SW 1271 (cell line): ENCODE measurements around the gene BIN1.

Experiments
- DNase-seq, 2 experiments: peaks; one replicate each; lab custom pipeline; 2025; lab: John Stamatoyannopoulos, UW

The BIN1 gene

GRCh38 chr2:127024769-127025358, 82.1 kb downstream of the BIN1 start:
- peak in 1 of 2 experiments; percentile 7 for DNase-seq

DNA sequence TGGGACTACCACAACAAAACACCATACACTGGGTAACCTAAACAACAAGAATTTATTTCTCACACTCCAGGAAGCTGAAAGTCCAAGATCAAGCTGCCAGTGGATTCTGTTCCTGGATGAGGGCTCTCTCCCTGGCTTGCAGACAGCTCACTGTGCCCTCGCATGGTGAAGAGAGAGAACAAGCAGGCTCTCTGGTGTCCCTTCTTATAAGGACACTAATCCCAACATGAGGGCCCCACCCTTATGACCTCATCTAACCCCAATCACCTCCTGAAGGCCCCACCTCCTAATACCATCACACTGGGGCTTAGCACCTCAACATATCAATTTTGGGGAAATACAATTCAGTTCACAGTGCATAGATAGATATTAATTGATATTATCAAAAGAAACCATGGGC, 83.5 kb downstream of the BIN1 start:
- DNase-seq: no peak

DNA sequence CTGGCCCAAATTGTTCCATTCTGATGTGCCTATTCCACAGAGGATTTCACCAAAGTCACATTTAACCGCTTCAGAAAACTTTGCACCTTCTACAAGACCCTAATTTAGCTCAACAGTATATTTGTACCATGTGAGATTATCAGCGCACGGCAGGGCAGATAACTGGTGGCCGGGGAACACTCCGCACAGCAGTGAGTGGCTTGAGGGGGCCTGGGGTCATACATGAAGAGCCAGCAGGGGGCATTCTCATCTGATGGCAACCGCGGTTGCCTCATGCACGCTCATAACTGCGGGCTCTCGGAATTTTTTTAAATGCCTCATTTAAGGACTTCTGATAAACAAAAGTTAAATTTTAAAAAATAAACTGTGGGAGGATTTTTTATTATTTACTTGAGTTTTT, 84.1 kb downstream of the BIN1 start:
- DNase-seq: no peak

DNA sequence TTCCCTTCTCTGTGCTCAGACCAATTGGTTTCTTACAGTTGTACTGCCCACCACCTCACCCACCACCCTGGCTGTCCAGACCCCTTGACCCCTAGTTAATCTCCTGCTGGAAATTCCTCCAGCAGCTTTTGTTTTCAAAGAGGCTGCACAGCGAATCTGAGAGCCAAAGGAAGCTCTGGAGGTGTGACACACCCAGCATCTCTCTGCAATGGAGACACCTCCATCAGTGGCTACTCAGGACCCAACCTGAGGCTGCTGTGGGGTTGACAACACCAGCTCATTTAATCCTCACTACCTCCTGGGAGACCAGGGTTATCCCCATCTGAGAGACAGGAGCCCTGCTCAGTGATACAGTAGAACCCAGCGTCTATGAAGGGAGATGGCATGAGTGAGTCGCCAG, 86.4 kb downstream of the BIN1 start:
- no peak for DNase-seq

DNA sequence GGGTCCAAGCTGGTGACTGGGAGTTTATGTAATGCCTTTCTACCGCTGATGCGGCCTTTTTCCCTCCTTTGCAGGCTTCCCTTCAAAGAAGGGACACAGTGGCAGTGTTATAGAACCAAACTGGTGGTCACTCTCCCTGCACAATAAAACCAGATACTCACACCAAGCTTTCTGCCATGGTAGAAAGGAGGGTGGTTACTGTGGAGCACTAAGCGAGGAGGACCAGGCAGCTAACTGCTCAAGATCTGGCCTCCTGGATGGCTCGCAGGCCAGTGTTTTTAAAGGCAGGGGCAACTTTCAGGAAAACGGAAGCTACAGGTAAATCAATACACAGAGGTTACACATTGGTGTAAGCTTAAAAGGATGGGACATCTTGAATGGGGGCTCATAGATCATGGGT, 89.4 kb downstream of the BIN1 start:
- no peak for DNase-seq

DNA sequence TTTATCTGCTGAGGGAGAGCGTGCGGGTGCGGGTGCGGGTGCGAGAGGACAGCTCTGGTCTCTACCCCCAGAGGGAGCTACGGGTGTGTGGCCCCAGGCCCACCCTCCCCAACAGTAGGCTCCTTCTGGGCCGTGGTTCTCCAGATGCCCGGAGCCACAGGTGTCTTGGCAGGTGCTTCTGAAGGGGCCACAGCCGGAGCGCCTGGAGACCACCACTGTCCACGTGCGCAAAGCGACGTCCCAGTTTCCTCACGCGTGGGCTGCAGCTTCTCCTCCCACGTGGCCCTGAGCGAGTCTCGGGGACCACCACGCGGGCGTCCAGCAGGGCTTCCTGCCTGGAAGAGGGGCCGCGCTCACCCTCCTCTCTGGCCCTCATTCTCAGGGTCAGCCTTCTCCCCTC, 90.6 kb downstream of the BIN1 start:
- no peak for DNase-seq

DNA sequence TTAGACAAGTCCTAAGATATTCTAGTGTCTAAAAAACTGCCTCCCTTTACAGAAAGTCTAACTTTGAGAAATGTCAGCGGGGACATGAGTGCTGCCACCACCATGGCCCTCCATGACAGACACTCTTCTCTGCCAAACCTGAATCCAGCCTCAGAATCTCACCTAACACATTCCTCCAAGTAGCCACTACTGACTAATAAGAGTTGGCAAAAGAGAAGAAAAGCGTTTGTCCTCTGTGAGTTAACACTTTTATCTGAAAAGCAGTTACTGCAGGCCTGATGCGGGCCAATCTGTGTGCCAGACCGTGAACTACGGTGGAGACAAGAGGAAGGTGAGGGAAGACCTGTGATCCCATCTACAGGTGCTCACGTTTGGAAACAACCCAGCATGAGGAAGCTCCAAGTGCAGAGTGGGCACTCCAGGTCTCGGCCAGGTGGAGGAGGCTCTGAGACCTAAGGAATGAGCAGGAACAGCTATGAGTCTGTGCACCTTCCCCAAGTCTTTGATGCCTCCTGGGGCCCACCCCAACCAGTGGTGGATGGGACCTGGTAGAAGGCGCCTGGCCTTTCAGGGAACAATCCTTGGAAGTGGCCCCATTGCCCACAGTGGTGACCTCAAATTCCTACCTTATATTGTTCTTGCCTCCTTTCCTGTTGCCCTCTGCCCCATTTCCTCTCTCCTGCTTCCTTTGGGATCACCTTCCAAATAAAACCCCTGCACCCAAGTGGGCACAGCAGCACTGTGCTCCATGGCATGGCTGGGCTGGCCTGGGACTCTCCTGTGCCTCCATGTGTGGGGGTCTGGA, 91.6 kb downstream of the BIN1 start:
- no peak for DNase-seq

DNA sequence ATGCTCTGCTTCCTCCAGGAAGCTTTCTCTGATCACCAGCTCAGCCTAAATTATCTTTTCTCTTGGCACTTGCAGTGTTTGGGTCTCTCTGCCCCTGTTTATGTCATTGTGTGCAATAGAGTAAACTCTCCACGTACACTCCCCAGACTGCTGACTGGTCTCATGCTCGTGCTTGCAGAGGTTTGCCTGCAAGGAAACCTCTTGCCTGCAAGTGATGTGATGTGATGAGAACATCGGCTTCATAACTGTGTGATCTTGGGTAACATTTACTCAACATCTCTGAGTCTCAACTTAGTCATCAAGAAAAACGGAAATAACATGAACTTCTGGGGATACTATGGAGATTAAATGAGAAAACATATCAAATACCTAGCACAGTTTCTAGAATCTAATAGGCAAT, 92.3 kb downstream of the BIN1 start:
- peak; percentile 10 to 37 for DNase-seq

DNA sequence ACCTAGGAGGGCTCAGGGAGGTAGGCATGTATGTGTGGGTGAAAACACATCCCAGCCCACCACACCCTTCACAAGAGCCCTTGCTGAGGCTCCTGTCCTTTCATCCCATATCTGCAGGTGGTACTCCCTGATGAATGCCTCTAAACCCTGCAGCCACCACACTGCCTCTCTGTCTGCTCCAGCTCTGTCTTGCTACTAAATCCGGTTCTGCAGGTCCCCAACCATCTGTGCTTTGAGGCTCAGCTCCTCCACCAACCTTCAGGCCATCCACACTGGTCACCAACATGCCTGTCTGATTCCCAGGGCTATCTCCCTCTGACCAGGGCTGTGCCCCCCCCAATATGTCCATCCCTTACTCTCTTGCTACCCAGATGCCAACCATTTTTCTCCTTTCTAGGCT, 92.7 kb downstream of the BIN1 start:
- no peak for DNase-seq

GRCh38 chr2:127012868-127013267, 94.1 kb downstream of the BIN1 start:
- no peak for DNase-seq

GRCh38 chr2:127012215-127012614, 94.7 kb downstream of the BIN1 start:
- no peak for DNase-seq

DNA sequence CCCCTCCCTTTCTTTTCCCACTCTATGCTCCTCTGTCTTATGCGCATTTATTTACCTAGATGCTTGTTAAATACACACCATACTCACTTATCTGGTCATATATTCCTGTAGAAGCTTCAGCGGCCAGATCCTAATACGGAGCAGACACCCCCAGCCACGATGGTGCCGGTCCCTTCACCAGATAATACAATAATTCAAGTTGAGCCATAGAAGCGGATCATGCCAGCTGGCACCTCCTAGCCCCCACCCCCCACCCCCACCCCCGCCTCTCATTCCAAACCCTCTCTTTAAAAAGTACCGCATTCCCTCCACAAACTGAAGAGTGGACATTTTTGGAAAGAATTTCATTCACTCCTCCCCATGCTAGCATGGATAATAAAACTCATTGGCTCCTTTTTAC, 95.2 kb downstream of the BIN1 start:
- DNase-seq: no peak

GRCh38 chr2:127011231-127011661, 95.7 kb downstream of the BIN1 start:
- no peak for DNase-seq

GRCh38 chr2:127008265-127009015, 98.5 kb downstream of the BIN1 start:
- no peak for DNase-seq

- DNase-seq: peak in 1 of 2 experiments; percentile 28
Measured at GRCh38 chr2:127007652-127008051, 99.3 kb downstream of the BIN1 start.

- DNase-seq: no peak
Measured at GRCh38 chr2:127006962-127007361, 100.0 kb downstream of the BIN1 start.

DNA sequence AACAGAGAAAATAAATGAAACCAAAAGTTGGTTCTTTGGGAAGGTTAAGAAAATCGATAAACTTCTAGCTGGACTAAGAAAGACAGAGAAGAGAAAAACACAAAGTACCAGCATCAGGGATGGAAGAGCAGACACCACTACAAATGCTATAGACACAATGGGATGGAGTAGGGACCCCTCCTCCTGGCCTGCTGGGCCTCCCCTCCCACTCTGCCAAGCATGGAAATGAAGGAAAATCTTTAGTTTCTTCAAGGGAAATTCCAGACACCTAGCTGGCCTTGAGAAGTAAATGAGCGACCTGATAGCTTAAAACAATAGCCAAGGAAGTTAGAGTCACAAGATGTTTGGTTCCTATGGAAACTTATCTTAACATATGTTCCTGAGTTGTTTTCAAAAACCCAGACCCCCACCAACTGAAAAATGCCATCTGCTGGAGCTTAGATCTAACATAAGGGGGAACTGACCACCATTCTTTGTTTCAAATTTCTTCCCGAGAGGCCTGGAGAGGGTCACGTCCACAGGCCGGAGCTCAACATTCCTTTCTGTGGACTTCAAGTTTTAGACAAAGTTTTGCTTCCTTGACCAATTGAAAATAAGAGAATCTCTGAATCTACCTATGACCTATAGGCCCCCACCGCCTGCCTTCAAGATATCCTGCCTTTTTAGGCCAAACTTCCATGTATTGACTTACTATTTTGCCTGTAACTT, 101.9 kb downstream of the BIN1 start:
- no peak for DNase-seq

DNA sequence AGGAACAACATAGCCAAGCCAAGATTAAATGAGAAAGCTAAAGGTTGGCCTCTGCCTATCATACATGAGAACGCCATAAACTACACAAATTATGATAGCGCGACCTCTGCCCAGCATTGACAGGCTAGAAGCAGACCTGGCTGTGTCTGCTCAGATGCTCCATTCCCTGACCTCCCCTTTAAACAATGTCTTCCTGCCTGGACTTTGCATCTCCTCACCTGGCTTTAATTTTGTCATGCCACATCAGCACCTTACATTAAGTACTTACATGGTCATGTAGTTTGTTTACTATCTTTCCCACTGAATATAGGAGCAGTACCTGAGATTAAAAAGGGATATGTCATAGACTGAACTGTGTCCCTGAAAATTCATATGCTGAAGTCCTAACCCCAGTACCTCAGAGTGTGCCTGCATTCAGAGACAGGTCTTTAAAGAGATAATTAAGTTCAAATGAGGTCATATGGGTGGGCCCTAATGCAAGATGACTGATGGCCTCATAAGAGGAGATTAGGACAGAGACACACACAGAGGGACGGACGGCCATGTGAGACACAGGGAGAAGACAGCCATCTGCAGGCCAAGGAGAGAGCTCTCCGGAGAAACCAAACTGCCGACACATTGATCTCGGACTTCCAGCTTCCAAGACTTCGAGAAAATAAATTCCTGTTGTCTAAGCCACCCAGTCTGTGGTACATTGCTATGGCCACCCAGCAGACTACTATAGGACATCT, 103.7 kb downstream of the BIN1 start:
- DNase-seq: no peak

DNA sequence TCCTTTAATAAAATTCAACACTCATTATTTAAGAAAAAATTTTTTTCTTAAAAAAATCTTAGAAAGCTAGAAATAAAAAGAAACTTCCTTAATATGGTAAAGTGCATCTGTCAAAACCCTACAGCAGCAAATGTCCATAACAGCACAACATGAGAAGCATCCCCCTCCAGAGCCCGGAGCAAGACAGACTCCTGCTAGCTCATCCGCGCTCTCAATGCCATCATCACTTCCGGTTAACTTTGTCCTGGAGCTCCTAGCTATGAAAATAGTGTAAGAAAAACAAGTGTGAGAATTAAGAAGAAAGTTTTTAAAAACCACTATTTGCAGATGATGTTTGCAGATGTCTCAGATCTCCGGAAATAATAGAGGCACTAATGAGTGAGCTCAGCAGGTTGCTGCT, 105.2 kb downstream of the BIN1 start:
- no peak for DNase-seq

DNA sequence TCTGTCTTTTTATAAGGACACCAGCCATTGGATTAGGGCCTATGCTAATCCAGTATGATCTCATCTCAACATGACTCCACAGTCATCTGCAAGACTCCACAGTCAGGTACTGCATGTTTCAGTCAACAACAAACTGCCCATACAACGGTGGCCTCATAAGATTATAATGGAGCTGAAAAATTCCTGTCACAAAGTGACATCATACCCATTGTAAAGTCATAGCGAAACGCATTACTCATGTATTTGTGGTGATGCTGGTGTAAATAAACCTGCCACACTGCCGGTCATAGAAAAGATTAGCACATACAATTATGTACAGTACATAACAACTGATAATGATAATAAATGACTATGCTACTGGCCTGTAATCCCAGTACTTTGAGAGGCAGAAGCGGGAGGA, 106.0 kb downstream of the BIN1 start:
- DNase-seq: no peak

DNA sequence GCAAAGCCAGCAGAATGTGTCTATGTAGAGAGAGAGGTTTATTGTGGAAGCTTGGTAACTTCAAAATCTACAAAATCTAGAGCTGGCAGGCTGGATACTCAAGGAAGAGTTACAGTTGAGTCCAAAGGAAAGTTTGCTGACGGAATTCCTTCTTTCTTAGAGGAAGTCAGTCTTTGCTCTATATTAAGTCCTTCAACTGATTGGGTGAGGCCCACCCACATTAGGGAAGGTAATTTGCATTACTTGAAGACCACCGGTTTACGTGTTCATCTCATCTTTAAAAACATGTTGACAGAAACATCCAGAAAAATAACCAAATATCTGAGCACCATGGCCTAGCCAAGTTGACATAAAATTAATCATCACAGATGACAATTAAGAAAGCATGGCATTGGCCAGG, 106.8 kb downstream of the BIN1 start:
- no peak for DNase-seq
